Choroid plexus epithelial cell (primary cell): ENCODE data around the gene THAP7.

Experiments
- DNase-seq: peaks from one replicate; pipeline ENCODE4 v3.0.0-alpha.2; 2010; ENCODE audit warnings: low read depth
- H3K4me3 ChIP-seq: 2 replicates; pipeline ENCODE4 v1.5.1; 2011; ENCODE audit warnings: low read depth, mild to moderate bottlenecking, control low read depth, low read length, moderate library complexity
- CTCF ChIP-seq: conservative IDR thresholded peaks from 2 replicates; pipeline ENCODE4 v1.5.1; 2011; ENCODE audit warnings: low read depth, mild to moderate bottlenecking, control low read depth, inconsistent platforms, low read length, moderate library complexity

THAP7 gene

GRCh38 chr22:20956258-20957101 lies 45.4 kb downstream of the THAP7 start:
- peak; percentile 17 for TF ChIP-seq CTCF
- DNase-seq, result no peak
- H3K4me3 ChIP-seq, result peak overlapping the region; percentile 67

- no peak overlapping the region for H3K4me3 ChIP-seq
- no peak for TF ChIP-seq CTCF
- DNase-seq, result no peak
These were observed 46.4 kb downstream of the THAP7 start for GRCh38 chr22:20955548-20955947.

GRCh38 chr22:20953668-20954500 lies 48.0 kb downstream of the THAP7 start:
- TF ChIP-seq CTCF, result no peak
- no peak overlapping the region for H3K4me3 ChIP-seq
- DNase-seq, result peak; percentile 67

- no peak for TF ChIP-seq CTCF
- no peak overlapping the region for H3K4me3 ChIP-seq
- DNase-seq, result no peak
These were observed 48.6 kb downstream of the THAP7 start for GRCh38 chr22:20953342-20953608.

GRCh38 chr22:20952544-20953341 lies 49.2 kb downstream of the THAP7 start:
- no peak overlapping the region for H3K4me3 ChIP-seq
- no peak for DNase-seq
- TF ChIP-seq CTCF, result no peak

GRCh38 chr22:20951932-20952380 lies 50.0 kb downstream of the THAP7 start:
- no peak for DNase-seq
- TF ChIP-seq CTCF, result no peak
- H3K4me3 ChIP-seq, result no peak overlapping the region
